ENCODE measurements around the gene SELENOT.

Gene SELENOT

GRCh38 chr3:150627557-150627956, 24.4 kb downstream of the SELENOT start:
- in situ Hi-C loops (cut with MboI; ENCODE audit: low sequenced_read_pairs, unreplicated experiment) = no loop called here
- DNase-seq (ENCODE audit: low spot score) = no peak
- TF ChIP-seq CTCF (IDR thresholded peaks at IDR 0.05; ENCODE audit: borderline replicate concordance, control extremely low read depth, extremely low read depth, insufficient read depth, missing control alignments) = no peak

- in situ Hi-C loops (cut with MboI; ENCODE audit: low sequenced_read_pairs, unreplicated experiment) = no loop called here
- no peak for DNase-seq (ENCODE audit: low spot score)
- TF ChIP-seq CTCF (IDR thresholded peaks at IDR 0.05; ENCODE audit: borderline replicate concordance, control extremely low read depth, extremely low read depth, insufficient read depth, missing control alignments) = no peak
Measured at GRCh38 chr3:150631515-150632221, 28.5 kb downstream of the SELENOT start.

GRCh38 chr3:150635076-150635475, 32.0 kb downstream of the SELENOT start:
- in situ Hi-C loops (cut with MboI; ENCODE audit: low sequenced_read_pairs, unreplicated experiment) = no loop called here
- no peak for TF ChIP-seq CTCF (IDR thresholded peaks at IDR 0.05; ENCODE audit: borderline replicate concordance, control extremely low read depth, extremely low read depth, insufficient read depth, missing control alignments)
- DNase-seq (ENCODE audit: low spot score) = no peak

- in situ Hi-C loops (cut with MboI; ENCODE audit: low sequenced_read_pairs, unreplicated experiment) = no loop called here
- DNase-seq (ENCODE audit: low spot score) = peak; percentile 56
- no peak for TF ChIP-seq CTCF (IDR thresholded peaks at IDR 0.05; ENCODE audit: borderline replicate concordance, control extremely low read depth, extremely low read depth, insufficient read depth, missing control alignments)
Measured at GRCh38 chr3:150635526-150635925, 32.4 kb downstream of the SELENOT start.

GRCh38 chr3:150636258-150636657, 33.1 kb downstream of the SELENOT start:
- in situ Hi-C loops (cut with MboI; ENCODE audit: low sequenced_read_pairs, unreplicated experiment) = no loop called here
- DNase-seq (ENCODE audit: low spot score) = no peak
- no peak for TF ChIP-seq CTCF (IDR thresholded peaks at IDR 0.05; ENCODE audit: borderline replicate concordance, control extremely low read depth, extremely low read depth, insufficient read depth, missing control alignments)

GRCh38 chr3:150639262-150639661, 36.1 kb downstream of the SELENOT start:
- DNase-seq (ENCODE audit: low spot score) = no peak
- TF ChIP-seq CTCF (IDR thresholded peaks at IDR 0.05; ENCODE audit: borderline replicate concordance, control extremely low read depth, extremely low read depth, insufficient read depth, missing control alignments) = no peak
- in situ Hi-C loops (cut with MboI; ENCODE audit: low sequenced_read_pairs, unreplicated experiment) = no loop called here

Measured in GM13976 (cell line).